Mammary epithelial cell (primary cell): ENCODE results near the gene ATP10B.

Experiments used
- EZH2 ChIP-seq: IDR thresholded peaks from 2 replicates; pipeline ENCODE4 v1.6.1; 2012; ENCODE audit warnings: low read length, inconsistent platforms, borderline replicate concordance
- TF ChIP-seq, protein P1 (sequence below), 2 donors: IDR thresholded peaks in 1 of 2; conservative IDR thresholded peaks in 1 of 2; 2 replicates each; pipeline ENCODE4 v1.5.1; 2011 to 2012; ENCODE audit warnings: inconsistent platforms in 2 of 2, low read length in 2 of 2, mild to moderate bottlenecking in 2 of 2, control low read depth in 1 of 2, low read depth in 1 of 2; ENCODE audit not compliant: insufficient read depth in 1 of 2; ENCODE audit errors: extremely low read depth in 1 of 2

DNA sequence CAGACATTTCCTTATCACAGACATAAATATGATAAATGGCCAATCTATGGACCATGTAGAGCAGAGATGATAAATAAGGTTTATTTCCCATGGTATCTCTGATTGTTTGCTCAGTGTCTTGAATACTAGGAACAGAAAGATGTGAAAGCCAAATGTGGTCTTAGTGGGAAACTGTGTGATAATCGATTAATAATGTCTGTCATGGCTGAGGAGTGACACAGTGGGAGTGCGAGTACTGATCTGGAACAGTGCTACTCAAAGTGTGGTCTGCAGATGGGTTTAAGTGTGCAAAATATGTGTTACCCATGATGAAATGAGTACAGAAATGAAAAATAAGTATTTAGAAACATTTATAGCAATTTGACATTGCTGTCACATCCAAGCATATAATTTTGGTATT, 337.8 kb downstream of the ATP10B start:
- TF ChIP-seq, protein P1, sequence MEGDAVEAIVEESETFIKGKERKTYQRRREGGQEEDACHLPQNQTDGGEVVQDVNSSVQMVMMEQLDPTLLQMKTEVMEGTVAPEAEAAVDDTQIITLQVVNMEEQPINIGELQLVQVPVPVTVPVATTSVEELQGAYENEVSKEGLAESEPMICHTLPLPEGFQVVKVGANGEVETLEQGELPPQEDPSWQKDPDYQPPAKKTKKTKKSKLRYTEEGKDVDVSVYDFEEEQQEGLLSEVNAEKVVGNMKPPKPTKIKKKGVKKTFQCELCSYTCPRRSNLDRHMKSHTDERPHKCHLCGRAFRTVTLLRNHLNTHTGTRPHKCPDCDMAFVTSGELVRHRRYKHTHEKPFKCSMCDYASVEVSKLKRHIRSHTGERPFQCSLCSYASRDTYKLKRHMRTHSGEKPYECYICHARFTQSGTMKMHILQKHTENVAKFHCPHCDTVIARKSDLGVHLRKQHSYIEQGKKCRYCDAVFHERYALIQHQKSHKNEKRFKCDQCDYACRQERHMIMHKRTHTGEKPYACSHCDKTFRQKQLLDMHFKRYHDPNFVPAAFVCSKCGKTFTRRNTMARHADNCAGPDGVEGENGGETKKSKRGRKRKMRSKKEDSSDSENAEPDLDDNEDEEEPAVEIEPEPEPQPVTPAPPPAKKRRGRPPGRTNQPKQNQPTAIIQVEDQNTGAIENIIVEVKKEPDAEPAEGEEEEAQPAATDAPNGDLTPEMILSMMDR (conservative IDR thresholded peaks at IDR 0.05 in 1 of 2, IDR thresholded peaks at IDR 0.05 in 1 of 2; ENCODE audit: extremely low read depth in 1 of 2, insufficient read depth in 1 of 2, low read depth in 1 of 2, low read length in 2 of 2): no peak
- no peak for TF ChIP-seq EZH2
